CMK (cell line): ENCODE measurements around the gene TMEM250.

Experiments
- DNase-seq: peaks from one replicate; pipeline ENCODE4 v3.0.0-alpha.2; 2010; ENCODE audit warnings: low read depth

The TMEM250 gene

DNA sequence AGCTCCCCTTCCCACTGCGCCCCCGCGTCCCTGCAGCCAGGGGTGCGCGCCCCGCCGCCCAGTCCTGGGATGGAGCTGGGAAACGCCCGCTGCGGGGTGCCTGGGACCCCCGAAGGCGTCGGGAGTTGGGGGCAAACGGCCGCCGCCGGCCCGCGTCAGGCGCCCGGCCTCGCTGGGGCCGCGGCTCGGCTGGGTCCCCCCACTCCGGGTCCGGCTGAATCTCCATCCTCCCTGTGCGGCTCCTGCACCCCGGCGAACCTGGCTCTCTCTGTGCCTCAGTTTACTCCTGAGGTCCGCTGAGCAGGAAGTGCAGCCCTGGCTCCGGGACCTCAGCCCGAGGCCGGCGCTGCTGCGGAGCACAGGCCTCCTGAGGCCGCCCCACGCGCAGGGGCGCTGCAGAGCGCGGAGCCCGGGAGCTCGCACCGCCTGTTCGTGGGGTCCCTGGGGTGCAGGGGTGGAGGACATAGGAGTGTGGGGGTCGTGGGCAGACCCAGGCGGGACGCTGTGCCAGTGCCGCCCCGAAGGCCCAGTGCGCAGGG, 13.9 kb upstream of the TMEM250 start:
- DNase-seq, result no peak

DNA sequence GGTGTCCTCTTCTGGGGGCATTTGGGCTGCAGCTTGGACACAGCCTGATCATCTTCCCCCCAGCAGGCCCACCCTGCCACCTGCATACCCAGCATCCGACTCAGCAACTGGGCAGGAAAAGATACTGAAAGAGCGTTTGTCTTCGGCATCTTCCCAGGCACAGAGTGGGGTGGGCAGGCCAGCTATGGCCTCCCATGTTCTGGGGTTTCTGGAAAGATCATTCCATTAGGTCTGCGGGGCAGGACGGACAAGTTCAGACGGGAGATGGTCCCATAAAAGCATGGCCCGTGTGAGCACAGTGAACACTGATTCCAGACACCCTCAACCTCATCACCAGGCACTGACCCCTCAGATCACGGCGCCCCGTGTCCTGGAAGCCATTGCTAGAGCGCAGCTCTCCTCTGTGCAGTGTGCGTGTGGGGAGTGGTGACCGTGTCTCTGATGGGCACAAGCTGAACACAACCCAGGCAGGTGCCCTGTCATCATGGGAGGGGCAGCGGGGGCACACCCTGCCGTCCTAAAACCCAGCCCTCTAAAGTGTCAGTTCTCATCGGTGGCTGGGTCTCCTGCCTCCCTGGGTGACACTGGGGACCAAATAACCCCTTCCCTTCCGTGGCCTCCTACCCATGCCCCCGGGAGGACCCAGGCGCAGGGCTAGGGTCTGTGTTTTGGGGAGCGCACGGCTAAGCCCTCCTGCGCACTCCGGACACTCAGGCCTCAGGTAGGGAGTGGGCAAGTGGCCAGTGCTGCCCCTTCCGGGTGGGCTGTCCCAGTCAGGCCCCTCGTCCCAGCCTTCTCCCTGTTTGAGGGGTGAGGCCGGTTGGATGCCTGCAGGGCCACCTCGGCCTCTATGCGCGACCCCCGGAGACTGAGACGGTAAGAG, 13.2 kb upstream of the TMEM250 start:
- DNase-seq, result no peak

- DNase-seq, result no peak
These were observed 10.5 kb upstream of the TMEM250 start for GRCh38 chr9:136129176-136129575.

DNA sequence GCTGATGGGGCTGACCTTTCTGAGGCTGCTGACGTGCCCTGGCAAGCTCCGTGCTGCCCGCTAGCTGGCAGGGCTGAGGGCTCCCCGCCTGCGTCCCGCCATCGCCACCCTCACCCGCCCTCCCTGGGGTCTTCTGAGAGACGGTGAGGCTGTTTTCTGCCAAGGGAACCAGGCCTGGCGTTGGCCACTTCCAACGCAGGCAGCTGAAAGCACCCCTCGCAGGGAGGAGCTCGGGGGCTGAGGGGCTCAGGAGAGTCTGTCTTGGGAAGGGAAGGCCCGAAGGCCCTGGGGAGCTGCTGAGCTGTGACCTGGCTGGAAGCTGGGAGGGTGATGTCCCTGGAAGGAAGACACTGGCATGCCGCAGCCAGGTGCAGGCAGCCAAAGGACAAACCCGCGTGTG, 9.8 kb upstream of the TMEM250 start:
- no peak for DNase-seq

- DNase-seq, result no peak
These were observed 8.6 kb upstream of the TMEM250 start for GRCh38 chr9:136127313-136127712.

GRCh38 chr9:136124976-136125692, 6.5 kb upstream of the TMEM250 start:
- DNase-seq, result no peak

DNA sequence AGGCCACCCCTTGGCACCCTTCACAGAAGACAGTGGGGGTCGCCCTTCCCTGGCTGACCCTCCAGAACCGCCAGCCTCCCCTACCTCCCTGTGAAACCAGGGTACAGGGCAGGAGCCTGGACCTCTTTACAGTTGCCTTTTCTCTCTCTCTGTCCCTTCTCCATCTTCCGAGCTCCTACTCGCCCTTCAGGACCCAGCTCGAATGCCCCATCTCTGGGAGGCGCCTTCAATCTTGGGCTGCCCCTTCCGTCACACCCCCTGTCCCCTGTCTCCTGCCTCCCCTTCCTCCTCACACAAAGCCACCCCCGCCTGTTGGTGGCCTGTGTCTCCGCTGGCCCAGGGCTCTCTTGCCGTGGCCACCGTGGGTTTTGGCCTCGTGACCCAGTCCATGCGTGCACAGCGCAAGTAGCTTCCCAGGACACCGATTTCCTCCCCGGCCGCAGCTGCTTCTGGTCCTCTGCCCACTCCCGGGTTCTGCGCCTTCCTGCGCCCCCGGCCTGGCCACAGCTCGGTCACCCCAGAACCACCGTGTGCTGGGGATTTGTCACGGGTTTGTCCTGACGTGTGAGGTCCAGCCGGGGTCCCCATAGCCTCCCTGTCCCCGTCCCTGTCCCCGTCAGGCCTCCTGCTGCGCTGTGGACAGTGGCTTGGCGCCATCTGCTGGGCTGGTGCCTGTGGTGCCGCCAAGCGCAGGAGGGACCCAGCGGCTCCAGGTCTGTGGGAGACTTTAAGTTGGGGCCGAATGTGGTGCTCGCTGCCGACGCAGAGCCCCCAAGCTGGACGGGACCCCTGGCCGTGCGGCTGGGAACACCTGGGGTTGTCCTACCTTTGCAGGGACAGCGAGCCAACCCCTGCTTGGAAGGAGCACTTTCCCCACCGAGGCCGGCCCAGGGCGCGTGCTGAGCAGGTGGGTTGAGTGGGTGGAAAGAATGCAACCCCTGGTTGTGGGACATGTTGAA, 4.0 kb upstream of the TMEM250 start:
- DNase-seq, result no peak

DNA sequence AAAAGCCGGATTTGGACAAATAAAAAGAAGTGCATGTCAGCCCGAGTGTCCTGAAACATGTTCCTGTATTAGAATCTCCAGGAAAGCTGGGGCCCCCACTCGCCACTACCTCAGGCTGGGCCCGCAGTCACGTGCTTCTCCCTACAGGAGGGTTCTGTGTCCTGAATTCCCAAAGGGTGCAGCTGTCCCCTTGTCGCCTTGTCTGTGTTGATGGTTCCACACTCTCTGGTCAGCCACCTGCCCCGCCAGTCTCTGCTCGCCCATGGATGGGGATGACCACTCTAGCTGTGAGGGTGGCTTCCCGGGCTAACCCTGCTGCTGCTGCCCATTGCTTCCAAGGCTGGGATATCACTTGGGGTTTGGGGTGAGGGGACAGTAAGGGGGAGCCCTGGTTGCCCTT, 3.1 kb upstream of the TMEM250 start:
- no peak for DNase-seq

- no peak for DNase-seq
These were observed 1.8 kb upstream of the TMEM250 start for GRCh38 chr9:136120438-136120844.

GRCh38 chr9:136119883-136120393, 1.3 kb upstream of the TMEM250 start:
- DNase-seq, result no peak

DNA sequence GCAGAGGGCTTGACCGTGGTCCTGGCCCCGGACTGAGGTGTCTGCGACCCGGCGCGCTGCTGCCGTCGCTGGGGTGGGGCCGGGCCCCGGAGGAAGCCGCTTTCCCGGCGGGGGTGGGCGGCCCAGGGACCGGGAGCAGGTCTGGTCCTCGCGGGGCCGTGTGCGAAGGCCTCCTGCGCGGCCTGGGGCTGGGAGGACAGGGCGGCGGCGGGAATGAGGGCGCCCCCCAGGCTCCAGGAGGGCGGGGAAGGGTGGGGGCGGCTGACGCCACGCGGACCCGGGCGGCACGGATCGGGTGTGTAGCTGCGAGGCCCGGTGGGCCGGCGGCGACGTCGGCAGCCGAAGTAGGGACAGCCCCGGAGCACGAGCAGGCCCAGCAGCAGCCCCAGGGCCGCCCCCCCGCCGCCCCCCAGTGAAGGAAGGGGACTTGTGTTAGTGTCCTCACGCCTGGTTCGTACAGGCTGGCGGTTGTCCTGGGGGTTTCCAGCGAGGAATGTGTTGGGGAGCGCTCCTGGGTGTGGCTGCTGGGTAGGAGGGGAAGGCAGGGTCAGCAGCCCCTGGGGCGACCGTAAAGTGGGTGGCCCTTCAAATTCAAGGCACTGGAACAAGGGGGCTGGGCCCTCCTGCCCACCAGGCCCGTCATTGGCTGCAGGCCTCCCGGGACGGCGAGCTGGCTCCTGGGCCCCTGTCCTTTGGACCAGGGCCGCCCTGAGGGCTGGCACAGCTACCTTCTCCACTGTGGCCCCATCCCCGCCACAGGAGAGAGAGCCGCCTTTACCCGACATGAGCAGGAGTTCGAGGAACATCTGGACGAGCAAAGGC, 597 bp upstream of the TMEM250 start:
- no peak for DNase-seq

- DNase-seq, result no peak
These were observed 757 bp downstream of the TMEM250 start for GRCh38 chr9:136117916-136118319.

GRCh38 chr9:136117291-136117915, 1.3 kb downstream of the TMEM250 start:
- no peak for DNase-seq

DNA sequence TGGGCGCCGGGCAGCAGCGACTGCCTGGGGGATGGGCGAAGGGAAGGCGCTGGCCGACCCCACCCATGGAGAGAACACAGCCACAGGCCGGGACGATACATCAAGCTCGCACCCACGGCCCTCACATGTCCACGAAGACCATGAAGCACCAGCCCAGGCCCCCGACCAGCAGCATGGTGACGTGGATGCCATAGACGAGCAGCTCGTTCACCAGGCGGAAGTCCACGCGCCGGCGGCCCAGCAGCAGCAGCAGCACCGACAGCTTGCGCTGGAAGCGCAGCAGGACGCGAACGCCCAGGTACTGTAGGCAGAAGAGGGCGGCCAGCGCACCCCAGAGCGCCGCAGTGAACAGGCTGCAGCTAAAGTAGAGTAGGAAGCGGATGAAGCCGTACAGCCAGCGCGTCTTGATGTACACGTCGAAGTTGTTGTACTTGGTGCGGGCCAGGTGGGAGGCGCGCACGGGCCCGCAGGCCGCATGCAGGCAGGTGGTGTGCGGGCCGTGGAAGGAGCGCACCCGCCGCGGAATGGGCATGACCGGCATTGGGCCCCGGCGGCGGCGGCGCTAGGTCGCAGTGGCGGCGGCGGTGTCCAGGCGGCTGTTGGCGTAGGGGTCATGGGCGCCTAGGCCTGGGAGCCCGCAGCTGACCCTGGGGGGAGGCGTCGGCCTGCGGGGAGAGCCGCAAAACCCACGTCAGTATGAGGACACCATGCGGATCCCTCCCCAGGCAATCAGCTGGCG, 2.1 kb downstream of the TMEM250 start:
- no peak for DNase-seq

GRCh38 chr9:136115641-136116359, 2.9 kb downstream of the TMEM250 start:
- no peak for DNase-seq

DNA sequence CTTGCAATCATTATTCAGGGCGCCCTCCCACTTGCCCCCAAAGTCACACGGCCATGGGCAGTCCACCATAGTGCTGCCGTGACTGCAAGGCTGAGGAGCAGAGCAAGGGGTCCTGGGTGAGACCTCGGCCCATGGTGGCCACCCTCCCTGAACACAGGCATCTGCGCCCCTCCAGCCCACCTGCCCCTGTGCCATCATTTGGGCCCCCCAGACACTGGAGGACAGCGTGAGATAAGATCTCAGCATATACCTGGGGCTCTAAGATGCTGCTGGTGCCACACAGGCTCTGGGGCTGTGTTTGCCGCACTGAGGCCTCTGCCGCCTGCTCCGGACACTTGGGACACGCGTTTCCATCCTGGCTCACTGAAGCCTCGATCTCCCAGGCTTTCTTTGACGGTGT, 3.5 kb downstream of the TMEM250 start:
- no peak for DNase-seq

GRCh38 chr9:136114610-136115009, 4.1 kb downstream of the TMEM250 start:
- no peak for DNase-seq

- no peak for DNase-seq
These were observed 6.1 kb downstream of the TMEM250 start for GRCh38 chr9:136112541-136112940.

DNA sequence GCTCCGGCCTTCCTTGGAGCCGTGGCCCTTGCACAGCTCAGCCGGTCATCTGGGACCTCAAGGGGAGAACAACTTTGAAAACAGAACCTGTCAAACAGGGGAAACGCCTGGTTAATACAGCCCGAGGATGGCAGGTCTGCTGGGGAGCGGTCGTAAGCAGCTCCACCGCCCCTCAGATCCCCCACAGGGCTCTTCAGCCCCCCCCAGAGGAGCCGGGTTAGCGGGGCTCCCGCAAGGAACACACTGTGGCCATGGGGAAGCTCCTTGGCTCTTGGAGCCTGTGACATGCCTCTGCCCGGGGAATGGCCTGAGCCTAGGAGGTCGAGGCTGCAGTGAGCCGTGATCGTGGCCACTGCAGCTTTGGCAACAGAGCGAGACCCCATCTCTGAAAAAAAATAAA, 6.8 kb downstream of the TMEM250 start:
- no peak for DNase-seq
